NCI-H1417 treated with DMSO at 0.1 percent for 48 hours (cell line): ENCODE measurements around the gene H3-3A.

Experiments used
- DNase-seq: peaks from one replicate; lab custom pipeline; 2025; lab: John Stamatoyannopoulos, UW

The H3-3A gene

DNA sequence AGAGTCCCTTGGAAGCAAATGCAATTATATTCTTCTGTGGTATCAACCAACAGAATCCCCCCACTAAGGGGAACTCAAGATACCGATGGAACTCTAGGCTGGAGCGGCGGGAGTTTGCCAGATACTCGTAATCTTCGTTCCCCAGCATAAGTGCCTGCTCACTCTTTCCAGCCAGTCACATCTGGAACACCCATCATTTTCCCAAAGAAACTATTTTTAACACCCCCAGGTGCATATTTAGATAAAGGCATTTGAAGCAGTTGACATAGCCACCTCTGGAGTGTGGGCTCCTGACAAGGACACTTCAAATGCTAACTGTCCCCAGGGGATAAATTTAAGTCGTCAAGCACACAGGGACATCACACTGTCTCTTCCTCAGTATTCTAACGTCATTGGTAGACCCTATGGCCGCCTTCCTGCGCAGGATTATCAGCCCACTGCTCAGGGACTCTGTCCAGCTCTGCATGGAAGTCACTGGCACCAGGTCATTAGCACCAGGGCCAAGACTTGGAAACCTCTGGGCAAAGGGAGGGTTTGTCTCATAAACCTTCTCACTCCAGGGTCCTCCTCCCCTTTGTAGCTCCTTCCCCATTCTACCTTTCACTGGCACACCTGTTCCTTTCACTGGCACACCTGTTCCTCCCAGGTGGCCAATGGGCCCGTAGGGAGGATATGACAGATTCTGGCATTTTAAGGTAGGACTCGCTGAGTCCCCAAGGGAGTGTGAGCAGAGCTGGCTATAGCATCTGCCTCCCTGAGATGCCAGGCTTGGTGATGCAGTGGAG, 48.8 kb downstream of the H3-3A start:
- no peak for DNase-seq

DNA sequence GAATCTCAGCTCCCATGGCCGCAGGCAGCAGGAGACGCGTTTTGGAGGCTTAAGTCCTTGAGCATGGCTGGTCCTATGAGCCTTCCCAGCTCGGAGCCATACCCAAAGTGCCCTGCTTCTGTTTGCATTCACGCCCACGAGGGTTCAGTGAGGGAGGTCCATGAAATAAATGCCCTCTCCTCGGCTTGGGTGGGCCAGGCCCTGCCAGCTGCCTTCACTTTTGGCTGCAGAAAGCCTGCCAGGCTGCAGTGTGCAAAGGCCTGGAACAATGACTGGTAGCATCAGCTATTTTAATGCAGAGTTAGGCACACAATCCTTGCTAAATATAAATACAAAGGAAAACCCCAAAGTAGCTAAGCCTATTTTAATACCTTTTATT, 49.4 kb downstream of the H3-3A start:
- DNase-seq, result no peak

DNA sequence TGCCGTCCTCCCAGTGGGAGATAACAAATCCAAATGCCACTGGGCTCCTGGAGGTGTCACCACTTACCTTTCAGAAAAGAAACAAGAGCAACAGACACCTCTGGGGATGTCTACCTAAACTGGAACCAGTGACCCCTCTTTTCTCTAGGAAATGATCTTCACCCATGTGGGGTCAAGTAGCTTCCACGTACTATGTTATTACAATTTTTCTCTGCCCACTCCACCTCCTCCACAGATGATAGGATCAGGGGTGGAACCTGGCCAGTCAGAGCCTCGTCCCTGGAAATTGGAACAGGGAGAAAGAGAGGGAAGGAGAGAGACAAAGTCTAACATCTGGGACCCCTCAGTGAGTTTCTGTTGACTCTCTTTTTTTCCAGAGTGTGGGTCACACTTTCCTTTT, 50.1 kb downstream of the H3-3A start:
- DNase-seq, result no peak

DNA sequence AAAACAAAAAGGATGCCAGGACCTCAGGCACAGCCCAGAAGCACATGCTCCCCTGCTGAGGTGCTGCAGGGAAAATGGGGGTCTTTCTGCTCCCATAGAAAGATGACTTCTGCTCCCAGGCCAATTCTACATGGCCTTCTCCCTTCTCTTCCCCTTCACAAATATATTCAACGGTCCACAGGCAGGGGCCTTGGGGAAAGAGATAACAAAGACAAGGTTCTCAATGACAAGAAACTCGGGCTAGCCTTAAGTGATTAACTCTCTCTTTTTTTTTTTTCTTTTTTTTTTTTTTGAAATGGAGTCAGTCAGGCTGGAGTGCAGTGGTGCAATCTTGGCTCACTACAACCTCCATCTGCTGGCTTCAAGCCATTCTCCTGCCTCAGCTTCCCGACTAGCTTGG, 54.2 kb downstream of the H3-3A start:
- DNase-seq, result no peak

GRCh38 chr1:226117330-226117729, 54.8 kb downstream of the H3-3A start:
- no peak for DNase-seq

- DNase-seq, result no peak
Observed at GRCh38 chr1:226118357-226118756, 55.8 kb downstream of the H3-3A start.

- DNase-seq, result no peak
Observed at GRCh38 chr1:226119169-226119568, 56.7 kb downstream of the H3-3A start.

DNA sequence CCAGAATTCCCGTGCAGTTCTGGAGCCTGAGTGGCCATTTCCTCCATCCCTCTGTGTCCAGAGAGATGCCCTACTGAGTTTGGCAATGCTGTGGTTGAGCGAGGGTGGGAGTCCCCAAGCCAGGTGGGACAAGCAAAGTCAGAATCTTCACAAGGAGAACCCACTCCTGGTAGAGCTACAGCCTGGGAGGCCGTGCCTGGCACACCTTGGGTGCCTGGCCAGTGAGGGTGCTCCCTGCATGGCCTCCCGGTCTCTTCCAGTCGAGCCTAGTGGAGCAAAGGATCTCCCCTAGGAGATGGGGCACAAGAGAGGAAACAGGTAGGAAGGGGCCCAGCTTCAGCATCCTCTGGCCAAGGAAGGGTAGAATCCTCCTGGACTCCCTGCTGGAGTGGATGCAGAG, 57.9 kb downstream of the H3-3A start:
- DNase-seq, result no peak

GRCh38 chr1:226121049-226121586, 58.6 kb downstream of the H3-3A start:
- DNase-seq, result no peak
